Peyer's patch (tissue), 4 donors: ENCODE measurements around the gene SH3GLB1. TPM values are rescaled to one million over a fixed set of nuclear protein-coding genes. Genes with fewer than 3 reads are reported as not detected.
A peak's percentile ranks its signal among the peaks of the same experiment; 100 is the strongest.

Experiments used
- DNase-seq, 3 donors: peaks; one replicate each; pipeline ENCODE4 v3.0.0-alpha.2; 2017 to 2019
- H3K27ac ChIP-seq, 4 donors: fragments of 200-600 bp; sonication (generic); one replicate each; pipeline ENCODE4 v1.5.1; 2016 to 2019
- H3K27me3 ChIP-seq, 2 donors: fragments of 200-600 bp; sonication (generic); one replicate each; pipeline ENCODE4 v1.5.1; 2019
- H3K36me3 ChIP-seq, 3 donors: fragments of 200-600 bp; sonication (generic); one replicate each; pipeline ENCODE4 v1.5.1; 2016 to 2019
- H3K4me1 ChIP-seq, 4 donors: fragments of 200-600 bp; sonication (generic); one replicate each; pipeline ENCODE4 v1.5.1; 2016 to 2019
- H3K4me3 ChIP-seq, 4 donors: fragments of 200-600 bp; sonication (generic); 1 replicate in 3 of 4; 2 replicates in 1 of 4; pipeline ENCODE4 v1.5.1; 2016 to 2019; ENCODE audit warnings: mild to moderate bottlenecking in 1 of 4
- H3K9me3 ChIP-seq, 4 donors: fragments of 200-600 bp; sonication (generic); one replicate each; pipeline ENCODE4 v1.5.1; 2016 to 2019; ENCODE audit warnings: mild to moderate bottlenecking in 1 of 4
- CTCF ChIP-seq, 6 experiments: fragments of 450-650 bp in 4 of 6; fragments of 200-600 bp in 2 of 6; sonication (generic) in 1 of 6; IDR thresholded peaks; one replicate each; pipeline ENCODE4 v1.5.1; 2017 to 2019; ENCODE audit warnings: antibody characterized with exemption in 6 of 6, mild to moderate bottlenecking in 3 of 6, moderate library complexity in 1 of 6
- POLR2A ChIP-seq, 2 donors: fragments of 450-650 bp; IDR thresholded peaks; one replicate each; pipeline ENCODE4 v1.5.1; 2017; ENCODE audit warnings: antibody characterized with exemption in 2 of 2, mild to moderate bottlenecking in 2 of 2, moderate library complexity in 2 of 2
- total RNA-seq, 4 donors: library from RNA; depleted of rRNA; stranded (reverse); fragments of >200 nt; gene quantifications; one replicate each; pipeline ENCODE4 v1.1.0, GENCODE V29; 2016

SH3GLB1 gene
- total RNA-seq, 4 donors from 2014 or later = 42.2 to 62.7 (median 45.9) TPM

DNA sequence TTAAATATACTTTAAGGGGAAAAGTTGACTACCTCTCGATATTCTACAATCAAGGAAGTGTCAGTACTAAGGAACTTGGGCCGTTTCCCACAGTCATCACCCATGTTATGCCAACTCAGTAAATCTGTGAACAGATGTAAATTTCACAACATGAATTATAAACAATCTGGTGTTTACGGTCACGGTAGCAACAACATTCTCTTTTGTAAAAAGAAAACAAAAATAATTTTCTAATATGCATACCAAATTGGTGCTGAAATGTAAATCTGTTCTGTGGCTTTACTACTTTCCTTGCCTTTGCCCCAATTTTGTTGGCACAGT, 1.2 kb downstream of the SH3GLB1 start:
- Histone ChIP-seq H3K36me3 (no peaks in the 10 kb centered on the region), H3K9me3 (no peaks in the 10 kb centered on the region), H3K4me3 (peak overlapping the region; percentile 74 to 94 (median 86)), H3K27me3 (no peaks in the 10 kb centered on the region), H3K27ac (peak overlapping the region; percentile 95 to 98 (median 98)), H3K4me1 (peaks cover 0 to 23% (median 9%) of the 10 kb centered on the region in 4 donors)
- TF ChIP-seq CTCF (IDR thresholded peaks at IDR 0.05) (no peak), POLR2A (IDR thresholded peaks at IDR 0.05) (no peak)
- DNase-seq = no peak

DNA sequence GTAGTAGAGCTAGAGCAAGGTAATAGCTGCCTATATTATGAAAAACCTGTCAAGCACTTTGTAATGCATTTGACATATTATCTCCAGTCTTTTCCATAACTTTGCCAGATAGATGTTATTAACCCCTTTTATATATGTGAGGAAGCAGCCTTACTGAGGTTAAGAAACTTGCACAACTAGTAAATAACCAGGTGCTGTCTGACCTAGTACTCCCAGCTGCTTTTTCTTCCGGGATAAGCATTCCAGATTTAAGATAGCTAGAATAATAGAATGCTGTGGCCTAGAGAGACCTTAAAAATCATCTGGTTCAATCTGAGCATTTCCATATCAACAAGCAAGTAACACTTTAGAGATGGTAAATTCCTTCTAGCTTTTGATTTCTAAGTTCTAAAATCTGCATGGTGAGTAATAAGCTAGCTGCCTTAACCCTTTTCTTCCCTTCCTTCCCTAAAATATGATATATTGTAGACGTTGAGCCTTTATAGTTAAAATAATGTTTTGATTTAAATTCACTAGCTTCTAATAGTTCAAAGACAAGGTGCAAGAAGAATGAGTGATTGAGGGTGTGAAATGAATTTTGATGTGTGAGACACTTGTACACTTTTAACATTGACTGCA, 1.8 kb downstream of the SH3GLB1 start:
- Histone ChIP-seq H3K4me3 (peak overlapping the region; percentile 74 to 94 (median 86)), H3K27me3 (no peaks in the 10 kb centered on the region), H3K4me1 (peaks cover 0 to 25% (median 9%) of the 10 kb centered on the region in 4 donors), H3K36me3 (no peaks in the 10 kb centered on the region), H3K9me3 (no peaks in the 10 kb centered on the region), H3K27ac (peak overlapping the region in 3 of 4 donors; percentile 95 to 98 (median 98))
- TF ChIP-seq POLR2A (IDR thresholded peaks at IDR 0.05) = no peak
- TF ChIP-seq CTCF (IDR thresholded peaks at IDR 0.05) = no peak
- DNase-seq = no peak

- H3K4me1 ChIP-seq = peaks cover 0 to 38% (median 13%) of the 10 kb centered on the region in 4 donors
- no peak for TF ChIP-seq POLR2A (IDR thresholded peaks at IDR 0.05)
- TF ChIP-seq CTCF (IDR thresholded peaks at IDR 0.05) = no peak
- H3K27ac ChIP-seq = no peak overlapping the region
- no peaks in the 10 kb centered on the region for H3K9me3 ChIP-seq
- no peak overlapping the region for H3K4me3 ChIP-seq
- DNase-seq = no peak
- no peaks in the 10 kb centered on the region for H3K27me3 ChIP-seq
- no peaks in the 10 kb centered on the region for H3K36me3 ChIP-seq
These were observed 4.5 kb downstream of the SH3GLB1 start for GRCh38 chr1:86708920-86709319.

- Histone ChIP-seq H3K36me3 (peaks cover 0 to 11% (median 0%) of the 10 kb centered on the region in 3 donors), H3K4me1 (peaks cover 0 to 34% (median 14%) of the 10 kb centered on the region in 4 donors), H3K9me3 (no peaks in the 10 kb centered on the region), H3K27me3 (no peaks in the 10 kb centered on the region), H3K27ac (no peak overlapping the region), H3K4me3 (no peak overlapping the region)
- TF ChIP-seq CTCF (IDR thresholded peaks at IDR 0.05) (no peak), POLR2A (IDR thresholded peaks at IDR 0.05) (no peak)
- DNase-seq = no peak
These were observed 7.9 kb downstream of the SH3GLB1 start for GRCh38 chr1:86712088-86712860.

- Histone ChIP-seq H3K4me3 (no peak overlapping the region), H3K9me3 (no peaks in the 10 kb centered on the region), H3K27me3 (no peaks in the 10 kb centered on the region), H3K4me1 (peaks cover 0 to 27% (median 10%) of the 10 kb centered on the region in 4 donors), H3K27ac (no peak overlapping the region), H3K36me3 (peaks cover 0 to 18% (median 0%) of the 10 kb centered on the region in 3 donors)
- no peak for DNase-seq
- TF ChIP-seq POLR2A (IDR thresholded peaks at IDR 0.05) (no peak), CTCF (IDR thresholded peaks at IDR 0.05) (no peak)
These were observed 9.1 kb downstream of the SH3GLB1 start for GRCh38 chr1:86713477-86713876.
